Body of pancreas (tissue), 4 donors: Measurements from ENCODE around the gene FAM120B.

Source experiments
- POLR2A ChIP-seq, 3 donors: fragments of 450-650 bp; IDR thresholded peaks; one replicate each; pipeline ENCODE4 v1.6.1; 2016; ENCODE audit warnings: antibody characterized with exemption in 3 of 3, mild to moderate bottlenecking in 2 of 3
- TF ChIP-seq, protein P1 (sequence below), 7 experiments: fragments of 450-650 bp in 4 of 7; fragments of 200-600 bp in 3 of 7; sonication (generic) in 3 of 7; IDR thresholded peaks; one replicate each; pipeline ENCODE4 v1.5.1; 2016 to 2019; ENCODE audit warnings: antibody characterized with exemption in 7 of 7

DNA sequence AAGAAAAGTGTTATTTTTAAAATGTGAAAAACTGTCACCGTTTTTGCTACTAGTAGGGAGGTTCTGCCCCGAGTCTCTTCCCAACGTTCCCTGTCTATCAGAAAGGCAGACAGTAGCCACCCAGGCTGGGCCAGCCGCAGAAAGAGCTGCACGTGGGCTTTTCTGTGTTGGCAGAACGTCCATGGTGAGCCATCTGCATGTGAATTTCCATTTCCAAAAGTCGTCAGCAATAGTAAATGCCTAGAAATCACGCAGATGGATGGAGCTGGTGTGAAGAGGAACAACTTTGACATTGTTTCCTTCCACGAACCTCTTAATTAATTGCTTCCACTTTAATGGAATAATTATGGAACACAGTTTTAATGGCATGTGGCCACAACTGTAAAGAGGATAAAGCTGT, 97.5 kb downstream of the FAM120B start:
- TF ChIP-seq, protein P1, sequence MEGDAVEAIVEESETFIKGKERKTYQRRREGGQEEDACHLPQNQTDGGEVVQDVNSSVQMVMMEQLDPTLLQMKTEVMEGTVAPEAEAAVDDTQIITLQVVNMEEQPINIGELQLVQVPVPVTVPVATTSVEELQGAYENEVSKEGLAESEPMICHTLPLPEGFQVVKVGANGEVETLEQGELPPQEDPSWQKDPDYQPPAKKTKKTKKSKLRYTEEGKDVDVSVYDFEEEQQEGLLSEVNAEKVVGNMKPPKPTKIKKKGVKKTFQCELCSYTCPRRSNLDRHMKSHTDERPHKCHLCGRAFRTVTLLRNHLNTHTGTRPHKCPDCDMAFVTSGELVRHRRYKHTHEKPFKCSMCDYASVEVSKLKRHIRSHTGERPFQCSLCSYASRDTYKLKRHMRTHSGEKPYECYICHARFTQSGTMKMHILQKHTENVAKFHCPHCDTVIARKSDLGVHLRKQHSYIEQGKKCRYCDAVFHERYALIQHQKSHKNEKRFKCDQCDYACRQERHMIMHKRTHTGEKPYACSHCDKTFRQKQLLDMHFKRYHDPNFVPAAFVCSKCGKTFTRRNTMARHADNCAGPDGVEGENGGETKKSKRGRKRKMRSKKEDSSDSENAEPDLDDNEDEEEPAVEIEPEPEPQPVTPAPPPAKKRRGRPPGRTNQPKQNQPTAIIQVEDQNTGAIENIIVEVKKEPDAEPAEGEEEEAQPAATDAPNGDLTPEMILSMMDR (IDR thresholded peaks at IDR 0.05), result no peak
- no peak for TF ChIP-seq POLR2A (IDR thresholded peaks at IDR 0.05)
